ENCODE data around the gene NLRX1.

Gene NLRX1

GRCh38 chr11:119152043-119152442 lies 16.5 kb upstream of the NLRX1 start:
- Histone ChIP-seq H3K27ac (ENCODE audit: low read length) (no peak overlapping the region), H3K4me3 (ENCODE audit: low read length) (no peak overlapping the region), H3K36me3 (replicated peaks; ENCODE audit: insufficient read depth, low read length) (no peaks in the 10 kb centered on the region), H3K4me1 (ENCODE audit: low read length) (peaks cover 7% of the 10 kb centered on the region), H3K9me2 (replicated peaks; ENCODE audit: insufficient read depth, low read length) (no peaks in the 10 kb centered on the region), H2AFZ (ENCODE audit: low read length) (no peak overlapping the region), H3K9ac (ENCODE audit: low read length) (no peak overlapping the region), H3F3A (ENCODE audit: insufficient read depth, low read length) (no peaks in the 10 kb centered on the region), H4K20me1 (ENCODE audit: insufficient read depth, low read length) (no peaks in the 10 kb centered on the region), H3K79me2 (ENCODE audit: low read length) (no peaks in the 10 kb centered on the region), H3K4me2 (ENCODE audit: low read depth, low read length) (no peak overlapping the region), H3K27me3 (replicated peaks; ENCODE audit: insufficient read depth, low read length) (peaks cover 66% of the 10 kb centered on the region), H3K9me3 (replicated peaks; ENCODE audit: insufficient read depth, low read length) (no peaks in the 10 kb centered on the region)
- no peak for TF ChIP-seq EZH2phosphoT487 (IDR thresholded peaks at IDR 0.05; ENCODE audit: low read length)
- TF ChIP-seq EZH2 (optimal IDR thresholded peaks at IDR 0.05; ENCODE audit: low read depth, low read length) = no peak
- no peak for TF ChIP-seq CTCF (IDR thresholded peaks at IDR 0.05; ENCODE audit: low read length)
- no peak for DNase-seq

GRCh38 chr11:119152604-119153003 lies 15.9 kb upstream of the NLRX1 start:
- Histone ChIP-seq H4K20me1 (ENCODE audit: insufficient read depth, low read length) (no peaks in the 10 kb centered on the region), H3K4me3 (ENCODE audit: low read length) (no peak overlapping the region), H3K9me3 (replicated peaks; ENCODE audit: insufficient read depth, low read length) (no peaks in the 10 kb centered on the region), H3K27ac (ENCODE audit: low read length) (no peak overlapping the region), H3K27me3 (replicated peaks; ENCODE audit: insufficient read depth, low read length) (peaks cover 62% of the 10 kb centered on the region), H3K79me2 (ENCODE audit: low read length) (no peaks in the 10 kb centered on the region), H2AFZ (ENCODE audit: low read length) (no peak overlapping the region), H3K9ac (ENCODE audit: low read length) (no peak overlapping the region), H3K9me2 (replicated peaks; ENCODE audit: insufficient read depth, low read length) (no peaks in the 10 kb centered on the region), H3K4me2 (ENCODE audit: low read depth, low read length) (no peak overlapping the region), H3K4me1 (ENCODE audit: low read length) (peaks cover 7% of the 10 kb centered on the region), H3K36me3 (replicated peaks; ENCODE audit: insufficient read depth, low read length) (no peaks in the 10 kb centered on the region), H3F3A (ENCODE audit: insufficient read depth, low read length) (no peaks in the 10 kb centered on the region)
- TF ChIP-seq EZH2phosphoT487 (IDR thresholded peaks at IDR 0.05; ENCODE audit: low read length) (no peak), EZH2 (optimal IDR thresholded peaks at IDR 0.05; ENCODE audit: low read depth, low read length) (no peak), CTCF (IDR thresholded peaks at IDR 0.05; ENCODE audit: low read length) (no peak)
- no peak for DNase-seq

GRCh38 chr11:119153049-119153818 lies 15.3 kb upstream of the NLRX1 start:
- H2AFZ ChIP-seq (ENCODE audit: low read length) = no peak overlapping the region
- no peaks in the 10 kb centered on the region for H3K36me3 ChIP-seq (replicated peaks; ENCODE audit: insufficient read depth, low read length)
- H3K9me2 ChIP-seq (replicated peaks; ENCODE audit: insufficient read depth, low read length) = no peaks in the 10 kb centered on the region
- H3K4me2 ChIP-seq (ENCODE audit: low read depth, low read length) = no peak overlapping the region
- H4K20me1 ChIP-seq (ENCODE audit: insufficient read depth, low read length) = no peaks in the 10 kb centered on the region
- H3K9me3 ChIP-seq (replicated peaks; ENCODE audit: insufficient read depth, low read length) = no peaks in the 10 kb centered on the region
- peaks cover 6% of the 10 kb centered on the region for H3K4me1 ChIP-seq (ENCODE audit: low read length)
- H3K27ac ChIP-seq (ENCODE audit: low read length) = no peak overlapping the region
- H3K79me2 ChIP-seq (ENCODE audit: low read length) = no peaks in the 10 kb centered on the region
- H3K27me3 ChIP-seq (replicated peaks; ENCODE audit: insufficient read depth, low read length) = peaks cover 63% of the 10 kb centered on the region
- H3K9ac ChIP-seq (ENCODE audit: low read length) = no peak overlapping the region
- DNase-seq = no peak
- TF ChIP-seq EZH2phosphoT487 (IDR thresholded peaks at IDR 0.05; ENCODE audit: low read length) (no peak), EZH2 (optimal IDR thresholded peaks at IDR 0.05; ENCODE audit: low read depth, low read length) (no peak), CTCF (IDR thresholded peaks at IDR 0.05; ENCODE audit: low read length) (no peak)
- H3K4me3 ChIP-seq (ENCODE audit: low read length) = no peak overlapping the region
- no peaks in the 10 kb centered on the region for H3F3A ChIP-seq (ENCODE audit: insufficient read depth, low read length)

Data from MM.1S (cell line).